ENCODE measurements around the gene ARTN. TPM values are rescaled to one million over a fixed set of nuclear protein-coding genes. Genes with fewer than 3 reads are reported as not detected.

ARTN gene
- total and polyA plus RNA-seq, 4 donors = 0.23 to 2.7 (median 1.2) TPM

DNA sequence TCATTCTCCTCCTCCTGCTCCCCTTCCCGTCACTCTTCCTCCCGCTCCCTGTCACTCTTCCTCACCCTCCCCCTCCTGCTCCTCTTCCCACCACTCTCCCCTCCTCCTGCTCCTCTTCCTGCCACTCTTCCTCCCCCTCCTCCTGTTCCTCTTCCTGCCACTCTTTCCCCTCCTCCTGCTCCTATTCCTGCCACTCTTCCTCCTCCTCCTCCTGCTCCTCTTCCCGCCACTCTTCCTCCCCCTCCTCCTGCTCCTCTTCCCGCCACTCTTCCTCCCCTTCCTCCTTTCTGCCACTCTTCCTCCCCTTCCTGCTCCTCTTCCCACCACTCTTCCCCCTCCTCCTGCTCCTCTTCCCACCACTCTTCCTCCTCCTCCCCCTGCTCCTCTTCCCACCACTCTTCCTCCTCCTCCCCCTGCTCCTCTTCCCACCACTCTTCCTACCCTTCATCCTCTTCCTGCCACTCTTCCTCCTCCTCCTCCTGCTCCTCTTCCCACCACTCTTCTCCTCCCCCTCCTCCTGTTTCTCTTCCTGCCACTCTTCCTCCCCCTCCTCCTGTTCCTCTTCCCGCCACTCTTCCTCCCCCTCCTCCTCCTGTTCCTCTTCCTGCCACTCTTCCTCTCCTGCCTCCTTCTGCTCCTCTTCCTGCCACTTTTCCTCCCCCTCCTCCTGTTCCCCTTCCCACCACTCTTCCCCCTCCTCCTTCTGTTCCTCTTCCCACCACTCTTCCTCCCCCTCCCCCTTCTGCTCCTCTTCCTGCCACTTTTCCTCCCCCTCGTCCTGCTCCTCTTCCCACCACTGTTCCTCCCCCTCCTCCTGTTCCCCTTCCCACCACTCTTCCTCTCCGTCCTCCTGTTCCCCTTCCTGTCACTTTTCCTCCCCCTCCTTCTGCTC, 28.7 kb upstream of the ARTN start:
- Histone ChIP-seq H3K27me3 (ENCODE audit: control insufficient read depth in 3 of 3, insufficient read depth in 3 of 3, low read length in 2 of 3) (no peaks in the 10 kb centered on the region), H3K27ac (ENCODE audit: low read depth in 1 of 2, low read length in 1 of 2) (no peak overlapping the region), H3K36me3 (ENCODE audit: control insufficient read depth in 4 of 4, insufficient read depth in 4 of 4, low read length in 4 of 4) (peaks cover 0 to 5% (median 1%) of the 10 kb centered on the region in 4 donors), H3K9ac (ENCODE audit: insufficient read depth in 1 of 2, low read length in 2 of 2) (no peak overlapping the region), H3K4me1 (ENCODE audit: control insufficient read depth in 5 of 5, insufficient read depth in 5 of 5, low read length in 5 of 5) (peaks cover 0 to 4% (median 0%) of the 10 kb centered on the region in 5 donors), H3K9me3 (ENCODE audit: control insufficient read depth in 4 of 4, insufficient read depth in 3 of 4, low read length in 3 of 4) (no peaks in the 10 kb centered on the region), H3K4me3 (no peak overlapping the region)
- 41 to 49% methylated on average over 7 of the region's 7 CpGs for WGBS, 2 donors
- TF ChIP-seq, protein P1, sequence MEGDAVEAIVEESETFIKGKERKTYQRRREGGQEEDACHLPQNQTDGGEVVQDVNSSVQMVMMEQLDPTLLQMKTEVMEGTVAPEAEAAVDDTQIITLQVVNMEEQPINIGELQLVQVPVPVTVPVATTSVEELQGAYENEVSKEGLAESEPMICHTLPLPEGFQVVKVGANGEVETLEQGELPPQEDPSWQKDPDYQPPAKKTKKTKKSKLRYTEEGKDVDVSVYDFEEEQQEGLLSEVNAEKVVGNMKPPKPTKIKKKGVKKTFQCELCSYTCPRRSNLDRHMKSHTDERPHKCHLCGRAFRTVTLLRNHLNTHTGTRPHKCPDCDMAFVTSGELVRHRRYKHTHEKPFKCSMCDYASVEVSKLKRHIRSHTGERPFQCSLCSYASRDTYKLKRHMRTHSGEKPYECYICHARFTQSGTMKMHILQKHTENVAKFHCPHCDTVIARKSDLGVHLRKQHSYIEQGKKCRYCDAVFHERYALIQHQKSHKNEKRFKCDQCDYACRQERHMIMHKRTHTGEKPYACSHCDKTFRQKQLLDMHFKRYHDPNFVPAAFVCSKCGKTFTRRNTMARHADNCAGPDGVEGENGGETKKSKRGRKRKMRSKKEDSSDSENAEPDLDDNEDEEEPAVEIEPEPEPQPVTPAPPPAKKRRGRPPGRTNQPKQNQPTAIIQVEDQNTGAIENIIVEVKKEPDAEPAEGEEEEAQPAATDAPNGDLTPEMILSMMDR (IDR thresholded peaks at IDR 0.05; ENCODE audit: control extremely low read depth, extremely low read depth) = no peak
- DNase-seq = no peak
- ATAC-seq (ENCODE audit: insufficient read depth, low FRiP score) = no peak

DNA sequence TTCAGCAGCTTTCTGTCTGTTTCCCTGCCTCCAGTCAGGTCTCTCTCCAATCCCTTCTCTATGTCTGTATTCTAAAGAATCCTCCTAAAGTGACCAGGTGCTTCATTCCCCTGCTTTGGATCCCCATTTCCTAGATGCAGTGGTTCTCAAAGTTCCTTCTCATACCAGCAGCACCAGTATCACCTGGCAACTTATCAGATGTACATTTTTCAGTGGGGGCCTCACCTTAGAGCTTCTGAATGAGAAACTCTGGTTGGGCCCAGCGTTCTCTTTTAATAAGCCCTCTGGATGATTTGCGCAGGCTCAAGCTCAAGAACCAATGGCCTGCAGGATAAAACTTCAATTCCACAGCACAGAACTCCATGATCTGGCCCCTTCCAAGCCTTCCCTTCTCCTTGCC, 25.4 kb upstream of the ARTN start:
- Histone ChIP-seq H3K27me3 (ENCODE audit: control insufficient read depth in 3 of 3, insufficient read depth in 3 of 3, low read length in 2 of 3) (no peaks in the 10 kb centered on the region), H3K9me3 (ENCODE audit: control insufficient read depth in 4 of 4, insufficient read depth in 3 of 4, low read length in 3 of 4) (no peaks in the 10 kb centered on the region), H3K9ac (ENCODE audit: insufficient read depth in 1 of 2, low read length in 2 of 2) (no peak overlapping the region), H3K4me1 (ENCODE audit: control insufficient read depth in 5 of 5, insufficient read depth in 5 of 5, low read length in 5 of 5) (no peaks in the 10 kb centered on the region), H3K36me3 (ENCODE audit: control insufficient read depth in 4 of 4, insufficient read depth in 4 of 4, low read length in 4 of 4) (peaks cover 0 to 7% (median 3%) of the 10 kb centered on the region in 4 donors), H3K4me3 (no peak overlapping the region), H3K27ac (ENCODE audit: low read depth in 1 of 2, low read length in 1 of 2) (no peak overlapping the region)
- TF ChIP-seq, protein P1 (IDR thresholded peaks at IDR 0.05; ENCODE audit: control extremely low read depth, extremely low read depth) = no peak
- ATAC-seq (ENCODE audit: insufficient read depth, low FRiP score) (no peak), DNase-seq (no peak)
- WGBS, 2 donors = 97 to 98% methylated on average over 2 of the region's 2 CpGs

DNA sequence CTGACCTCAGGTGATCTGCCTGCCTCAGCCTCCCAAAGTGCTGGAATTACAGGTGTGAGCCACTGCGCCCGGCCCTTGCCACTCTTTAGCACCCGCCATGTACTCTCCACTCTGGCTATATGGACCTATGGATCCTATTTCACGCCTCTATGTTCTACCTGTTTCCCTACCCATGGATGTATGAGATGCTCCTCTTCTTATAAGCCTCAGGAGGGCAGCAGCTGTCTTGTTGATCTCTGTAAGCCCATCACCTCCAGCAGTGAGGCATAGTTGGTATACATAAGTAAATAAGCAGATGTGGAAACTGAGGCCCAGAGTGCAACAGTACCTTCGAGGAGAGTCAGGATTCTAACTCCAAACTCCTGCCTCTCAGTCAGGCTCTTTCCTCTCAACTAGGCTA, 24.7 kb upstream of the ARTN start:
- no peak overlapping the region for H3K4me3 ChIP-seq
- no peak for DNase-seq
- no peaks in the 10 kb centered on the region for H3K27me3 ChIP-seq (ENCODE audit: control insufficient read depth in 3 of 3, insufficient read depth in 3 of 3, low read length in 2 of 3)
- H3K4me1 ChIP-seq (ENCODE audit: control insufficient read depth in 5 of 5, insufficient read depth in 5 of 5, low read length in 5 of 5) = no peaks in the 10 kb centered on the region
- H3K9me3 ChIP-seq (ENCODE audit: control insufficient read depth in 4 of 4, insufficient read depth in 3 of 4, low read length in 3 of 4) = no peaks in the 10 kb centered on the region
- no peak overlapping the region for H3K9ac ChIP-seq (ENCODE audit: insufficient read depth in 1 of 2, low read length in 2 of 2)
- TF ChIP-seq, protein P1 (IDR thresholded peaks at IDR 0.05; ENCODE audit: control extremely low read depth, extremely low read depth) = no peak
- WGBS, 2 donors = 92 to 95% methylated on average over 5 of the region's 5 CpGs
- no peak for ATAC-seq (ENCODE audit: insufficient read depth, low FRiP score)
- no peak overlapping the region for H3K27ac ChIP-seq (ENCODE audit: low read depth in 1 of 2, low read length in 1 of 2)
- H3K36me3 ChIP-seq (ENCODE audit: control insufficient read depth in 4 of 4, insufficient read depth in 4 of 4, low read length in 4 of 4) = peaks cover 0 to 7% (median 3%) of the 10 kb centered on the region in 4 donors

Data from lung (tissue), 12 donors.